PFSK-1 (cell line): ENCODE measurements around the gene SPP2.

Experiments used
- SIN3A ChIP-seq: IDR thresholded peaks from 2 replicates; pipeline ENCODE4 v1.6.1; 2012; ENCODE audit warnings: mild to moderate bottlenecking, low read length, moderate library complexity, borderline replicate concordance; ENCODE audit not compliant: insufficient read depth
- TF ChIP-seq, protein P1 (sequence below), 2 experiments: IDR thresholded peaks; 2 replicates each; pipeline versions ENCODE4 v1.6.1 to v1.8.0; 2011 to 2012; ENCODE audit warnings: low read depth in 2 of 2, low read length in 2 of 2, control low read depth in 1 of 2, inconsistent platforms in 1 of 2, mild to moderate bottlenecking in 1 of 2, moderate library complexity in 1 of 2; ENCODE audit not compliant: insufficient read depth in 1 of 2

DNA sequence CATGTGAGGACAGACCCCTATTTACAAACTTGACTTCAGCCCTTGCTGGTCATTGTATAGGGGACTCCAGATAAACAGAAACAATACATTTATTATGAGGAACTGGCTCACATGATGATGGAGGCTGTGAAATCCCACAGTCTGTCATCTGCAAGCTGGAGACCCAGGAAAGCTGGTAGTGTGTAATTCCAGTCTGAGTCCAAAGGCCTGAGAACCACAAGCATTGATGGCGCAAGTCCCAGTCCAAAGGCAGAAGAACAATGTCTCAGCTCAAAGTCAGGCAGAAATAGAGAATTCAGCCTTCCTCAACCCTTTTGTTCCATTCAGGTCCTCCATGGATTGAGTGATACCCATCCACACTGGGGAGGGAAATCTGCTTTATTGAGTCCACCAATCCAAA, 28.1 kb upstream of the SPP2 start:
- TF ChIP-seq SIN3A = no peak
- TF ChIP-seq, protein P1, sequence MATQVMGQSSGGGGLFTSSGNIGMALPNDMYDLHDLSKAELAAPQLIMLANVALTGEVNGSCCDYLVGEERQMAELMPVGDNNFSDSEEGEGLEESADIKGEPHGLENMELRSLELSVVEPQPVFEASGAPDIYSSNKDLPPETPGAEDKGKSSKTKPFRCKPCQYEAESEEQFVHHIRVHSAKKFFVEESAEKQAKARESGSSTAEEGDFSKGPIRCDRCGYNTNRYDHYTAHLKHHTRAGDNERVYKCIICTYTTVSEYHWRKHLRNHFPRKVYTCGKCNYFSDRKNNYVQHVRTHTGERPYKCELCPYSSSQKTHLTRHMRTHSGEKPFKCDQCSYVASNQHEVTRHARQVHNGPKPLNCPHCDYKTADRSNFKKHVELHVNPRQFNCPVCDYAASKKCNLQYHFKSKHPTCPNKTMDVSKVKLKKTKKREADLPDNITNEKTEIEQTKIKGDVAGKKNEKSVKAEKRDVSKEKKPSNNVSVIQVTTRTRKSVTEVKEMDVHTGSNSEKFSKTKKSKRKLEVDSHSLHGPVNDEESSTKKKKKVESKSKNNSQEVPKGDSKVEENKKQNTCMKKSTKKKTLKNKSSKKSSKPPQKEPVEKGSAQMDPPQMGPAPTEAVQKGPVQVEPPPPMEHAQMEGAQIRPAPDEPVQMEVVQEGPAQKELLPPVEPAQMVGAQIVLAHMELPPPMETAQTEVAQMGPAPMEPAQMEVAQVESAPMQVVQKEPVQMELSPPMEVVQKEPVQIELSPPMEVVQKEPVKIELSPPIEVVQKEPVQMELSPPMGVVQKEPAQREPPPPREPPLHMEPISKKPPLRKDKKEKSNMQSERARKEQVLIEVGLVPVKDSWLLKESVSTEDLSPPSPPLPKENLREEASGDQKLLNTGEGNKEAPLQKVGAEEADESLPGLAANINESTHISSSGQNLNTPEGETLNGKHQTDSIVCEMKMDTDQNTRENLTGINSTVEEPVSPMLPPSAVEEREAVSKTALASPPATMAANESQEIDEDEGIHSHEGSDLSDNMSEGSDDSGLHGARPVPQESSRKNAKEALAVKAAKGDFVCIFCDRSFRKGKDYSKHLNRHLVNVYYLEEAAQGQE (IDR thresholded peaks at IDR 0.05; ENCODE audit: insufficient read depth in 1 of 2, low read depth in 2 of 2, low read length in 2 of 2) = no peak
